DOHH2 (cell line): ENCODE measurements around the gene HAND2.

Experiments used
- CTCF ChIP-seq: fragments of 200-600 bp; sonication (generic); IDR thresholded peaks from one replicate; pipeline ENCODE4 v1.5.1; 2014; ENCODE audit warnings: antibody characterized with exemption, mild to moderate bottlenecking, low read depth, low read length; ENCODE audit not compliant: poor library complexity, severe bottlenecking
- EZH2phosphoT487 ChIP-seq: fragments of 200-600 bp; sonication (generic); IDR thresholded peaks from 2 replicates; pipeline ENCODE4 v1.6.1; 2017; ENCODE audit warnings: borderline replicate concordance, mild to moderate bottlenecking, antibody characterized with exemption, low read length, moderate library complexity, mixed read lengths

- TF ChIP-seq CTCF (no peak), EZH2phosphoT487 (no peak)
Observed at GRCh38 chr4:173486714-173487392, 43.2 kb downstream of the HAND2 start.
